ENCODE data around the gene PTK7. TPM values are rescaled to one million over a fixed set of nuclear protein-coding genes. Genes with fewer than 3 reads are reported as not detected.

PTK7 gene
- total and polyA plus RNA-seq, 2 experiments from 2014 or later: 75.8 to 115 TPM

DNA sequence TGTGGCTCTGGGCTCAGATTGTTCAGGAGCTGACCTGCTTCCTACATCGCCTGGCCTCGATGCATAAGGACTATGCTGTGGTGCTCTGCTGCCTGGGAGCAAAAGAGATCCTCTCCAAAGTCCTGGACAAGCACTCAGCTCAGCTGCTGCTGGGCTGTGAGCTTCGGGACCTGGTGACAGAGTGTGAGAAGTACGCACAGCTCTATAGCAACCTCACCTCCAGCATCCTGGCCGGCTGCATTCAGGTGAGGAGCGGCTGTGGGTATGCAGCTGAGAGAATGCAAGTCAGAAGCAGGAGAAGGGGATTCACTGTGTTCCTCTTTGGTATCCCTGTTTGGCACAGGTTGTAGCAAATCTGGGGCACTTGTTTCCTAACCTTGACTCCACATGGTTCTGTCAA lies 123.8 kb downstream of the PTK7 start:
- Histone ChIP-seq H3K4me3 (no peak overlapping the region), H3K27ac (no peak overlapping the region), H3K4me1 (ENCODE audit: low read depth) (no peaks in the 10 kb centered on the region), H3K9me3 (ENCODE audit: low read depth) (no peaks in the 10 kb centered on the region), H3K36me3 (peaks cover 2% of the 10 kb centered on the region), H3K27me3 (no peaks in the 10 kb centered on the region)
- TF ChIP-seq, protein P1, sequence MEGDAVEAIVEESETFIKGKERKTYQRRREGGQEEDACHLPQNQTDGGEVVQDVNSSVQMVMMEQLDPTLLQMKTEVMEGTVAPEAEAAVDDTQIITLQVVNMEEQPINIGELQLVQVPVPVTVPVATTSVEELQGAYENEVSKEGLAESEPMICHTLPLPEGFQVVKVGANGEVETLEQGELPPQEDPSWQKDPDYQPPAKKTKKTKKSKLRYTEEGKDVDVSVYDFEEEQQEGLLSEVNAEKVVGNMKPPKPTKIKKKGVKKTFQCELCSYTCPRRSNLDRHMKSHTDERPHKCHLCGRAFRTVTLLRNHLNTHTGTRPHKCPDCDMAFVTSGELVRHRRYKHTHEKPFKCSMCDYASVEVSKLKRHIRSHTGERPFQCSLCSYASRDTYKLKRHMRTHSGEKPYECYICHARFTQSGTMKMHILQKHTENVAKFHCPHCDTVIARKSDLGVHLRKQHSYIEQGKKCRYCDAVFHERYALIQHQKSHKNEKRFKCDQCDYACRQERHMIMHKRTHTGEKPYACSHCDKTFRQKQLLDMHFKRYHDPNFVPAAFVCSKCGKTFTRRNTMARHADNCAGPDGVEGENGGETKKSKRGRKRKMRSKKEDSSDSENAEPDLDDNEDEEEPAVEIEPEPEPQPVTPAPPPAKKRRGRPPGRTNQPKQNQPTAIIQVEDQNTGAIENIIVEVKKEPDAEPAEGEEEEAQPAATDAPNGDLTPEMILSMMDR (IDR thresholded peaks at IDR 0.05; ENCODE audit: low read depth, low read length): no peak
- DNase-seq (ENCODE audit: low read depth in 1 of 2, low spot score in 1 of 2): no peak

DNA sequence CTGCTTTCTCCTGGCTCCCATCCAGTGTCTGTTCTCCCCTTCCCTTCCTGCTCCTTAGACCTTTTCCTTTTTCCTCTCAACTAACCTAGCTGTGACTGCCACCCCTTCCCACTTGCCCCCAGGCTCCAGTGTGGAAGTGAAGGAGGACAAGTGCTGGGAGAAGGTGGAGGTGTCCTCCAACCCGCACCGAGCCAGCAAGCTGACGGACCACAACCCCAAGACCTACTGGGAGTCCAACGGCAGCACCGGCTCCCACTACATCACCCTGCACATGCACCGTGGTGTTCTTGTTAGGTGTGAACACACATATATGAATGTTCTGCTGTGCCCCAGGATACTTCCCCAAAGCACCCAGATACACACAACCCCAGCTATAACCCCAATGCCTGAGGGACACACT lies 124.4 kb downstream of the PTK7 start:
- no peak for DNase-seq (ENCODE audit: low read depth in 1 of 2, low spot score in 1 of 2)
- Histone ChIP-seq H3K27me3 (no peaks in the 10 kb centered on the region), H3K9me3 (ENCODE audit: low read depth) (no peaks in the 10 kb centered on the region), H3K36me3 (peaks cover 2% of the 10 kb centered on the region), H3K27ac (no peak overlapping the region), H3K4me1 (ENCODE audit: low read depth) (no peaks in the 10 kb centered on the region), H3K4me3 (no peak overlapping the region)
- TF ChIP-seq, protein P1 (IDR thresholded peaks at IDR 0.05; ENCODE audit: low read depth, low read length): no peak

DNA sequence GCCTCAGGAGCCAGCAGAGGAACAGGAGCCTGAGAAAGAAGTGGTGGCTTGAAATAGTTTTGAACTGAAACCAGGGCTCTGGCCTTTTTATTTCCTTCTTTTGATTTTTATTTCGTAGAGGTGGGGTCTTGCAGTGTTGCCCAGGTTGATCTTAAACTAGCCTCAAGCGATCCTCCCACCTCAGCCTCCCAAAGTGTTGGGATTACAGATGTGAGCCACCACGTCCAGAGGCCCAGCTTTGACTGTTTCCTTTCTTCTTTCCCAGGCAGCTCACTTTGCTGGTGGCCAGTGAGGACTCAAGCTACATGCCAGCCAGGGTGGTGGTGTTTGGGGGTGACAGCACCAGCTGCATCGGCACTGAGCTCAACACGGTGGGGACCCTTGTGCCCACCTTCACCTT lies 126.3 kb downstream of the PTK7 start:
- Histone ChIP-seq H3K27me3 (no peaks in the 10 kb centered on the region), H3K9me3 (ENCODE audit: low read depth) (no peaks in the 10 kb centered on the region), H3K36me3 (peaks cover 5% of the 10 kb centered on the region), H3K27ac (no peak overlapping the region), H3K4me1 (ENCODE audit: low read depth) (no peaks in the 10 kb centered on the region), H3K4me3 (no peak overlapping the region)
- DNase-seq (ENCODE audit: low read depth in 1 of 2, low spot score in 1 of 2): no peak
- TF ChIP-seq, protein P1 (IDR thresholded peaks at IDR 0.05; ENCODE audit: low read depth, low read length): no peak

DNA sequence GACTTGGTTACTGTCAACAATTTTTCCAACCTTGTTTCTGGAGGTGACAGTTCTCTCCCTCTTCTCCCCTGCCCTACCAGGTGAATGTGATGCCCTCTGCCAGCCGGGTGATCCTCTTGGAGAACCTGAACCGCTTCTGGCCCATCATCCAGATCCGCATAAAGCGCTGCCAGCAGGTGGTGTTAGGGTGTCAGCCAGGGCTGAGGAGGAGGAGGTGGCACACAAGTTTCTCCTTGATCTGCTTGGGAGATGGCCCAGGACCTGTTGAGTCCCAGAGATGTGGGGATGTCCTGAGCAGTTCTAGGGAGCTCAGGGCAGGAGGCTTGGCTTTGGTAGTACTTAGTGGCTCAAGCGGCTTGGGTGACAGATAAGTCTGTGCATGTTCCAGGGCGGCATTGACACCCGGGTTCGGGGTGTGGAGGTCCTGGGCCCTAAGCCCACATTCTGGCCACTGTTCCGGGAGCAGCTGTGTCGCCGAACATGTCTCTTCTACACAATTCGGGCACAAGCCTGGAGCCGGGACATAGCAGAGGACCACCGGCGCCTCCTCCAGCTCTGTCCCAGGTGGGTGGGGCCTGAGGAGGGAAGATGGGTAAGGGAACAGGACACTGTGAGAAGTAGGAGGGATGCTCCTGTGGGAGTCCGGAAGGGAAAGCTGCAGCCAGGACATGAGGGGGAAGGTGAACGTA lies 127.1 kb downstream of the PTK7 start:
- TF ChIP-seq, protein P1 (IDR thresholded peaks at IDR 0.05; ENCODE audit: low read depth, low read length): no peak
- H3K4me3 ChIP-seq: no peak overlapping the region
- H3K36me3 ChIP-seq: peaks cover 5% of the 10 kb centered on the region
- no peaks in the 10 kb centered on the region for H3K4me1 ChIP-seq (ENCODE audit: low read depth)
- no peaks in the 10 kb centered on the region for H3K27me3 ChIP-seq
- DNase-seq (ENCODE audit: low read depth in 1 of 2, low spot score in 1 of 2): no peak
- H3K27ac ChIP-seq: no peak overlapping the region
- no peaks in the 10 kb centered on the region for H3K9me3 ChIP-seq (ENCODE audit: low read depth)

DNA sequence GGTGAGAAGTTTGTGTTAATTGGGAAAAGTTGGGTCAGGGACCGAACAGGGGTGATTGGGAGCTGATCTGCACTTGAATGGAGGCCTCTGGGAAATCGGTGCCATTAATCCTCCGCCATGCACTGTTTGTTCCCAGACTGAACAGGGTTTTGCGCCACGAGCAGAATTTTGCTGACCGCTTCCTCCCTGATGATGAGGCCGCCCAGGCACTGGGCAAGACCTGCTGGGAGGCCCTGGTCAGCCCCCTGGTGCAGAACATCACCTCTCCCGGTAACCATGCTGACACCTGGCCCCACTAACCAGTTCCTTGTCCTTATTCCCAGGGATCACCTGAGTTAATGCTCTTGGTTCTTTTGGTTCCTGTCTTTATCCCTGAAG lies 127.6 kb downstream of the PTK7 start:
- no peaks in the 10 kb centered on the region for H3K4me1 ChIP-seq (ENCODE audit: low read depth)
- no peak for DNase-seq (ENCODE audit: low read depth in 1 of 2, low spot score in 1 of 2)
- H3K36me3 ChIP-seq: peaks cover 5% of the 10 kb centered on the region
- H3K27ac ChIP-seq: no peak overlapping the region
- no peaks in the 10 kb centered on the region for H3K27me3 ChIP-seq
- no peak overlapping the region for H3K4me3 ChIP-seq
- TF ChIP-seq, protein P1 (IDR thresholded peaks at IDR 0.05; ENCODE audit: low read depth, low read length): no peak
- no peaks in the 10 kb centered on the region for H3K9me3 ChIP-seq (ENCODE audit: low read depth)
